ENCODE results near the gene ANKS3.
A peak's percentile ranks its signal among the peaks of the same experiment; 100 is the strongest.

Gene ANKS3

GRCh38 chr16:4664538-4665418, 69.3 kb downstream of the ANKS3 start:
- peak; percentile 32 for DNase-seq

- DNase-seq, result no peak
Measured at GRCh38 chr16:4663777-4664465, 70.2 kb downstream of the ANKS3 start.

GRCh38 chr16:4663465-4663776, 70.7 kb downstream of the ANKS3 start:
- DNase-seq, result no peak

GRCh38 chr16:4661661-4662060, 72.4 kb downstream of the ANKS3 start:
- DNase-seq, result no peak

- DNase-seq, result no peak
Measured at GRCh38 chr16:4660454-4661007, 73.5 kb downstream of the ANKS3 start.

GRCh38 chr16:4659363-4660353, 74.4 kb downstream of the ANKS3 start:
- DNase-seq, result no peak

GRCh38 chr16:4656695-4657686, 77.1 kb downstream of the ANKS3 start:
- no peak for DNase-seq

- DNase-seq, result no peak
Measured at GRCh38 chr16:4656221-4656620, 77.8 kb downstream of the ANKS3 start.

GRCh38 chr16:4655801-4656200, 78.3 kb downstream of the ANKS3 start:
- DNase-seq, result no peak

GRCh38 chr16:4654964-4655590, 79.0 kb downstream of the ANKS3 start:
- no peak for DNase-seq

GRCh38 chr16:4654011-4654963, 79.8 kb downstream of the ANKS3 start:
- DNase-seq, result no peak

GRCh38 chr16:4652561-4652960, 81.5 kb downstream of the ANKS3 start:
- DNase-seq, result no peak

GRCh38 chr16:4651827-4652226, 82.2 kb downstream of the ANKS3 start:
- no peak for DNase-seq

- peak; percentile 38 for DNase-seq
Measured at GRCh38 chr16:4650443-4651074, 83.5 kb downstream of the ANKS3 start.

- no peak for DNase-seq
Measured at GRCh38 chr16:4649744-4650442, 84.2 kb downstream of the ANKS3 start.

GRCh38 chr16:4648917-4649316, 85.2 kb downstream of the ANKS3 start:
- no peak for DNase-seq

GRCh38 chr16:4647644-4647980, 86.5 kb downstream of the ANKS3 start:
- no peak for DNase-seq

GRCh38 chr16:4646773-4647643, 87.1 kb downstream of the ANKS3 start:
- no peak for DNase-seq
